Neural progenitor cell (in vitro differentiated cells): ENCODE results near the gene GNG3. TPM values are rescaled to one million over a fixed set of nuclear protein-coding genes. Genes with fewer than 3 reads are reported as not detected.

Experiments
- DNase-seq: peaks from one replicate; pipeline ENCODE4 v3.0.0-alpha.2; 2016; ENCODE audit warnings: low spot score
- H2AFZ ChIP-seq: fragments of 200-600 bp; sonication (generic); replicated peaks from 2 replicates; pipeline ENCODE4 v1.6.1; 2016; ENCODE audit warnings: antibody characterized with exemption
- H3F3A ChIP-seq: fragments of 200-600 bp; sonication (generic); 2 replicates; pipeline ENCODE4 v1.6.1; 2016; ENCODE audit warnings: antibody characterized with exemption, low read depth
- H3K27ac ChIP-seq: fragments of 200-600 bp; sonication (generic); 2 replicates; pipeline ENCODE4 v1.5.1; 2016; ENCODE audit warnings: mild to moderate bottlenecking
- H3K27me3 ChIP-seq: fragments of 200-600 bp; sonication (generic); 2 replicates; pipeline ENCODE4 v1.6.1; 2016; ENCODE audit warnings: mild to moderate bottlenecking, moderate library complexity
- H3K36me3 ChIP-seq: fragments of 200-600 bp; sonication (generic); 2 replicates; pipeline ENCODE4 v1.5.1; 2016
- H3K4me1 ChIP-seq: fragments of 200-600 bp; sonication (generic); 2 replicates; pipeline ENCODE4 v1.6.1; 2016; ENCODE audit warnings: mixed run types
- H3K4me2 ChIP-seq: fragments of 200-600 bp; sonication (generic); 2 replicates; pipeline ENCODE4 v1.6.1; 2016
- H3K4me3 ChIP-seq: fragments of 200-600 bp; sonication (generic); 2 replicates; pipeline ENCODE4 v1.5.1; 2016
- H3K79me2 ChIP-seq: fragments of 200-600 bp; sonication (generic); 2 replicates; pipeline ENCODE4 v1.6.1; 2016; ENCODE audit warnings: low read depth
- H3K9ac ChIP-seq: fragments of 200-600 bp; sonication (generic); 2 replicates; pipeline ENCODE4 v1.6.1; 2016
- H3K9me3 ChIP-seq: fragments of 200-600 bp; sonication (generic); 2 replicates; pipeline ENCODE4 v1.5.1; 2016; ENCODE audit warnings: low read depth
- H4K20me1 ChIP-seq: fragments of 200-600 bp; sonication (generic); 2 replicates; pipeline ENCODE4 v1.6.1; 2016; ENCODE audit warnings: low read depth
- H3K27ac Mint-ChIP-seq: 3 replicates; pipeline ENCODE4 v1.8.0; 2021; ENCODE audit warnings: mixed read lengths
- H3K27me3 Mint-ChIP-seq: 2 replicates; pipeline ENCODE4 v1.8.0; 2022; ENCODE audit warnings: low read depth, mild to moderate bottlenecking, inconsistent platforms, moderate library complexity, mixed read lengths; ENCODE audit not compliant: insufficient read depth
- H3K36me3 Mint-ChIP-seq: 3 replicates; pipeline ENCODE4 v1.8.0; 2021; ENCODE audit warnings: mixed read lengths
- H3K4me1 Mint-ChIP-seq: 3 replicates; pipeline ENCODE4 v1.8.0; 2021; ENCODE audit warnings: mixed read lengths
- H3K4me3 Mint-ChIP-seq: 3 replicates; pipeline ENCODE4 v1.8.0; 2021; ENCODE audit warnings: mild to moderate bottlenecking, moderate library complexity, mixed read lengths
- H3K9me3 Mint-ChIP-seq: 3 replicates; pipeline ENCODE4 v1.8.0; 2020; ENCODE audit warnings: mixed read lengths
- EZH2 ChIP-seq: fragments of 200-600 bp; sonication (generic); IDR thresholded peaks from 2 replicates; pipeline ENCODE4 v1.6.1; 2017; ENCODE audit warnings: antibody characterized with exemption, mild to moderate bottlenecking, moderate library complexity
- EZH2phosphoT487 ChIP-seq: fragments of 200-600 bp; sonication (generic); IDR thresholded peaks from 2 replicates; pipeline ENCODE4 v1.6.1; 2017; ENCODE audit warnings: antibody characterized with exemption
- total RNA-seq: library from RNA; depleted of rRNA; stranded (reverse); fragments of >200 nt; gene quantifications from 2 replicates; pipeline ENCODE4 v1.2.3, GENCODE V29; 2015; ENCODE audit warnings: low replicate concordance
- TF ChIP-seq, protein P1 (sequence below): fragments of 200-600 bp; sonication (generic); IDR thresholded peaks from 2 replicates; pipeline ENCODE4 v1.5.1; 2017; ENCODE audit warnings: antibody characterized with exemption, mild to moderate bottlenecking

The GNG3 gene
- total RNA-seq, 1 donor from 2014 or later = not detected

DNA sequence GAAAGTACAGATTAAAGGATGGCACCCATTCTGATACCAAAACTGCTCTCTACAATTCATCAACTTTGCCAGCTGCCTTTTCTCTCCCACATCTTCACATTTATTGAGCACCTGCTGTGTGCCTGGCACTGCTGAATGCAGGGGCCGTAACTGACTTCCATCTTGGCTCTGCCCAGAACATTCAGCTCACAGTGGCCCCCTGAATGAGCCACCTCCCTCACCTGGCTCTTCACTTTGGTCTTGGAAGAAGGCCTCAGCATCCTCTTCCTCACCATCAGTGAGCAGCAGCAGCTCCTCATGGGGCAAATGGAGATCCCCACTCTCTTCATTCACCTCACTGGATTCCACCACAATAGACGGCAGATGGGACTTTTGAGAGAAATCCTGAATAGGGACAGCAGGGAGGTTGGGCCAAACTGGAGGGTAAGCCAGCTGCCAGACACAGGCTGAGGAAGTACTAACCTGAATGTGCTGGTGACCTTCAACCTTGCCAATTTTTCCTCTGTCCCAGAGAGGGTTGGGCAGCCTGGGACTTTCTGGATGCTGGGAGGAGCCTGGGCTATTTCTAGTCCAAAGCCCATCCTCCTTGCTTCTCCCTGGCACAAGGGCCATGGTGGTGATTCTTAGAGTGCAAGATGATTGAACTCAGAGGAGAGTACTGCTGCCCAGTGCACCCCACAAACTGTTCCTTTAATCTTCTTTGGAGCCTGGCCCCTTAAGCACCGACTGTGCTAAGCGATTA is 37.9 kb upstream of the GNG3 start:
- H3K36me3 ChIP-seq = no peaks in the 10 kb centered on the region
- Mint-ChIP-seq H3K27me3 (peaks cover 5% of the 10 kb centered on the region), H3K36me3 (peaks cover 7% of the 10 kb centered on the region), H3K4me3 (peak overlapping the region; percentile 100), H3K9me3 (no peaks in the 10 kb centered on the region), H3K4me1 (peaks cover 37% of the 10 kb centered on the region), H3K27ac (peak overlapping the region; percentile 35)
- TF ChIP-seq, protein P1, sequence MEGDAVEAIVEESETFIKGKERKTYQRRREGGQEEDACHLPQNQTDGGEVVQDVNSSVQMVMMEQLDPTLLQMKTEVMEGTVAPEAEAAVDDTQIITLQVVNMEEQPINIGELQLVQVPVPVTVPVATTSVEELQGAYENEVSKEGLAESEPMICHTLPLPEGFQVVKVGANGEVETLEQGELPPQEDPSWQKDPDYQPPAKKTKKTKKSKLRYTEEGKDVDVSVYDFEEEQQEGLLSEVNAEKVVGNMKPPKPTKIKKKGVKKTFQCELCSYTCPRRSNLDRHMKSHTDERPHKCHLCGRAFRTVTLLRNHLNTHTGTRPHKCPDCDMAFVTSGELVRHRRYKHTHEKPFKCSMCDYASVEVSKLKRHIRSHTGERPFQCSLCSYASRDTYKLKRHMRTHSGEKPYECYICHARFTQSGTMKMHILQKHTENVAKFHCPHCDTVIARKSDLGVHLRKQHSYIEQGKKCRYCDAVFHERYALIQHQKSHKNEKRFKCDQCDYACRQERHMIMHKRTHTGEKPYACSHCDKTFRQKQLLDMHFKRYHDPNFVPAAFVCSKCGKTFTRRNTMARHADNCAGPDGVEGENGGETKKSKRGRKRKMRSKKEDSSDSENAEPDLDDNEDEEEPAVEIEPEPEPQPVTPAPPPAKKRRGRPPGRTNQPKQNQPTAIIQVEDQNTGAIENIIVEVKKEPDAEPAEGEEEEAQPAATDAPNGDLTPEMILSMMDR = no peak
- no peak for TF ChIP-seq EZH2phosphoT487
- no peak overlapping the region for H3K9ac ChIP-seq
- H3K27ac ChIP-seq = peak overlapping the region; percentile 66
- H3K4me3 ChIP-seq = no peak overlapping the region
- peak; percentile 34 for DNase-seq
- H3K9me3 ChIP-seq = no peaks in the 10 kb centered on the region
- H2AFZ ChIP-seq = no peak overlapping the region
- H3K27me3 ChIP-seq = no peaks in the 10 kb centered on the region
- H4K20me1 ChIP-seq = peaks cover 17% of the 10 kb centered on the region
- peaks cover 14% of the 10 kb centered on the region for H3K4me1 ChIP-seq
- peaks cover 81% of the 10 kb centered on the region for H3F3A ChIP-seq
- peaks cover 58% of the 10 kb centered on the region for H3K79me2 ChIP-seq
- no peak overlapping the region for H3K4me2 ChIP-seq

DNA sequence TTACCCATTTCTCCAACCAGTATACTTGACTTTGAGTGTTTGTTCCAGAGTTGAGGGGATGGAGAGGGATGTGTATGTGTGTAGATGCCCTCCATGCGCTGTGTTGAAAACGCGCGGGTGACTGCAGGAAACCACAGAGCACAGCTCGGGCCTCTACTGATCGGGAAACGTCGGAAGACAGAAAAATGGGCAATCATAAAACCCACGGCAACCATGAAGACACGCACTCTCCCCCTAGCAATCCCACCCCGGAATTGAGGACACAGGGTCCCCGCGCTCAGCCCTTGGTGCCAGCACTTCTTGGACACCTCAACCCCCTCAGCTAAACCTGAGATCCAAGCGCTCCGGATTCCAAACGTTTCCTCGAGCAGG is 36.3 kb upstream of the GNG3 start:
- H3K9me3 ChIP-seq = no peaks in the 10 kb centered on the region

DNA sequence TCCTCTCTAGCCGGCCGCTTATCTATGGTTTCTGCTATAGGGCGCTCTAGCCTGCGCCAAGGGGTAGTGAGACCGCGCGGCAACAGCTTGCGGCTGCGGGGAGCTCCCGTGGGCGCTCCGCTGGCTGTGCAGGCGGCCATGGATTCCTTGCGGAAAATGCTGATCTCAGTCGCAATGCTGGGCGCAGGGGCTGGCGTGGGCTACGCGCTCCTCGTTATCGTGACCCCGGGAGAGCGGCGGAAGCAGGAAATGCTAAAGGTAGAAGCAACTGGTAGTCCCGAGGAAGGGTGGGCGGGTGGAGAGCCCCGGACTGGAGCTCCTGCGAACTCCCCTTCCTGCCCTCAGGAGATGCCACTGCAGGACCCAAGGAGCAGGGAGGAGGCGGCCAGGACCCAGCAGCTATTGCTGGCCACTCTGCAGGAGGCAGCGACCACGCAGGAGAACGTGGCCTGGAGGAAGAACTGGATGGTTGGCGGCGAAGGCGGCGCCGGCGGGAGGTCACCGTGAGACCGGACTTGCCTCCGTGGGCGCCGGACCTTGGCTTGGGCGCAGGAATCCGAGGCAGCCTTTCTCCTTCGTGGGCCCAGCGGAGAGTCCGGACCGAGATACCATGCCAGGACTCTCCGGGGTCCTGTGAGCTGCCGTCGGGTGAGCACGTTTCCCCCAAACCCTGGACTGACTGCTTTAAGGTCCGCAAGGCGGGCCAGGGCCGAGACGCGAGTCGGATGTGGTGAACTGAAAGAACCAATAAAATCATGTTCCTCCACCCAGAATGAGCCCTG is 35.7 kb upstream of the GNG3 start, which contains the start of the genes LBHD1 and UQCC3:
Gene LBHD1 (minus strand): TSS at position 660 of the 782 bp plus-strand sequence. CDS start 2,236 bp downstream, outside the sequence.
Gene UQCC3 (plus strand): TSS at position 66 of the 782 bp plus-strand sequence. CDS start 73 bp downstream, at position 139.
- peaks cover 73% of the 10 kb centered on the region for H3F3A ChIP-seq
- Mint-ChIP-seq H3K27me3 (no peaks in the 10 kb centered on the region), H3K27ac (peak within 1 kb of the TSS; percentile 99), H3K4me3 (peak within 1 kb of the TSS; percentile 100), H3K4me1 (peaks cover 30% of the 10 kb centered on the region), H3K36me3 (peaks cover 13% of the 10 kb centered on the region), H3K9me3 (no peaks in the 10 kb centered on the region)
- peak within 1 kb of the TSS; percentile 85 for H3K4me3 ChIP-seq
- H3K4me2 ChIP-seq = peak within 1 kb of the TSS; percentile 97
- no peaks in the 10 kb centered on the region for H3K36me3 ChIP-seq
- TF ChIP-seq EZH2 (no peak), EZH2phosphoT487 (no peak)
- TF ChIP-seq, protein P1 = no peak
- DNase-seq = peak; percentile 95
- H3K79me2 ChIP-seq = peaks cover 41% of the 10 kb centered on the region
- H3K9me3 ChIP-seq = no peaks in the 10 kb centered on the region
- H3K27ac ChIP-seq = peak within 1 kb of the TSS; percentile 23
- peaks cover 6% of the 10 kb centered on the region for H4K20me1 ChIP-seq
- H2AFZ ChIP-seq = peak within 1 kb of the TSS; percentile 84
- H3K4me1 ChIP-seq = peaks cover 6% of the 10 kb centered on the region
- H3K9ac ChIP-seq = peak within 1 kb of the TSS; percentile 70
- H3K27me3 ChIP-seq = no peaks in the 10 kb centered on the region

More for the DNA sequence above, 36.3 kb upstream of the GNG3 start:
- H3K4me3 ChIP-seq = peak overlapping the region; percentile 85
- no peak for DNase-seq
- H3K36me3 Mint-ChIP-seq = peaks cover 12% of the 10 kb centered on the region
- H3K27me3 Mint-ChIP-seq = peaks cover 2% of the 10 kb centered on the region
- peaks cover 11% of the 10 kb centered on the region for H3K4me1 ChIP-seq
- H4K20me1 ChIP-seq = peaks cover 12% of the 10 kb centered on the region
- peak overlapping the region; percentile 84 for H2AFZ ChIP-seq
- H3K27me3 ChIP-seq = no peaks in the 10 kb centered on the region
- no peak for TF ChIP-seq EZH2phosphoT487
- TF ChIP-seq, protein P1 = no peak
- TF ChIP-seq EZH2 = no peak
- H3K79me2 ChIP-seq = peaks cover 47% of the 10 kb centered on the region
- peaks cover 34% of the 10 kb centered on the region for H3K4me1 Mint-ChIP-seq
- H3K27ac Mint-ChIP-seq = peak overlapping the region; percentile 99
- H3K9ac ChIP-seq = peak overlapping the region; percentile 70
- peak overlapping the region; percentile 100 for H3K4me3 Mint-ChIP-seq
- peak overlapping the region; percentile 97 for H3K4me2 ChIP-seq
- peaks cover 77% of the 10 kb centered on the region for H3F3A ChIP-seq
- H3K36me3 ChIP-seq = no peaks in the 10 kb centered on the region
- peak overlapping the region; percentile 23 for H3K27ac ChIP-seq
- no peaks in the 10 kb centered on the region for H3K9me3 Mint-ChIP-seq
